Natural killer cell (primary cell): ENCODE data around the gene STPG1. TPM values are rescaled to one million over a fixed set of nuclear protein-coding genes. Genes with fewer than 3 reads are reported as not detected.

ENCODE experiments used
- ATAC-seq, 3 donors: fragments of 150-1000 bp in 2 of 3; fragments of 200-7000 bp in 1 of 3; cut with Tn5 transposase; 1 replicate in 1 of 3; 2 replicates in 2 of 3; pipeline ENCODE4 v1.10.0; 2021; ENCODE audit warnings: mild to moderate bottlenecking in 2 of 3, moderate library complexity in 2 of 3
- DNase-seq, 2 donors: peaks; one replicate each; pipeline versions ENCODE4 v3.0.0 to v3.0.0-alpha.2; 2013 to 2021; ENCODE audit warnings: mixed read lengths in 1 of 2
- H3K27ac ChIP-seq: one replicate; pipeline ENCODE4 v1.5.1; 2013; ENCODE audit warnings: mild to moderate bottlenecking, low read length
- H3K27me3 ChIP-seq: one replicate; pipeline ENCODE4 v1.6.1; 2013; ENCODE audit warnings: low read length; ENCODE audit not compliant: control insufficient read depth, insufficient read depth
- H3K36me3 ChIP-seq: one replicate; pipeline ENCODE4 v1.6.1; 2013; ENCODE audit warnings: low read length; ENCODE audit not compliant: control insufficient read depth, insufficient read depth
- H3K4me1 ChIP-seq: one replicate; pipeline ENCODE4 v1.6.1; 2013; ENCODE audit warnings: low read length; ENCODE audit not compliant: control insufficient read depth, insufficient read depth
- H3K4me3 ChIP-seq: one replicate; pipeline ENCODE4 v1.5.1; 2013; ENCODE audit warnings: low read length
- H3K9me3 ChIP-seq: one replicate; pipeline ENCODE4 v1.6.1; 2013; ENCODE audit warnings: low read length; ENCODE audit not compliant: control insufficient read depth, insufficient read depth
- H3K27ac Mint-ChIP-seq, 2 donors: one replicate each; pipeline ENCODE4 v1.8.0; 2022; ENCODE audit warnings: mild to moderate bottlenecking in 2 of 2, mixed read lengths in 2 of 2, moderate library complexity in 1 of 2
- H3K27me3 Mint-ChIP-seq, 2 donors: one replicate each; pipeline ENCODE4 v1.8.0; 2022; ENCODE audit warnings: low read depth in 2 of 2, mixed read lengths in 2 of 2
- H3K36me3 Mint-ChIP-seq: one replicate; pipeline ENCODE4 v1.8.0; 2022; ENCODE audit warnings: mixed read lengths
- H3K4me1 Mint-ChIP-seq, 2 donors: one replicate each; pipeline ENCODE4 v1.8.0; 2022; ENCODE audit warnings: mixed read lengths in 2 of 2
- H3K4me3 Mint-ChIP-seq: one replicate; pipeline ENCODE4 v1.8.0; 2022; ENCODE audit warnings: mild to moderate bottlenecking, moderate library complexity, mixed read lengths
- H3K9me3 Mint-ChIP-seq, 2 donors: one replicate each; pipeline ENCODE4 v1.8.0; 2022; ENCODE audit warnings: mixed read lengths in 2 of 2
- CTCF ChIP-seq: fragments of 200-600 bp; IDR thresholded peaks from one replicate; pipeline ENCODE4 v1.8.0; 2022; ENCODE audit warnings: antibody characterized with exemption
- WGBS: methylation state at CpG from one replicate; pipeline ENCODE4 v1.1.7; 2013; ENCODE audit warnings: missing lambda C conversion rate; ENCODE audit not compliant: insufficient coverage; 5-methylcytosine and 5-hydroxymethylcytosine counted together
- intact Hi-C: fragments of 100-400 bp; cut with micrococcal nuclease; formaldehyde crosslinking; loops from one replicate; pipeline ENCODE4 v1.14.2; 2022
- total RNA-seq, 4 donors: library from RNA; stranded (reverse); fragments of 120-200 nt in 1 of 4; gene quantifications; one replicate each; pipeline versions ENCODE4 v1.2.3 to v1.2.4, GENCODE V29; 2013 to 2022

The STPG1 gene
- total RNA-seq, 3 donors from 2014 or later (not counting 1 experiment from before 2014, with no cell fraction given), result 0.87 to 1.7 (median 1.1) TPM

DNA sequence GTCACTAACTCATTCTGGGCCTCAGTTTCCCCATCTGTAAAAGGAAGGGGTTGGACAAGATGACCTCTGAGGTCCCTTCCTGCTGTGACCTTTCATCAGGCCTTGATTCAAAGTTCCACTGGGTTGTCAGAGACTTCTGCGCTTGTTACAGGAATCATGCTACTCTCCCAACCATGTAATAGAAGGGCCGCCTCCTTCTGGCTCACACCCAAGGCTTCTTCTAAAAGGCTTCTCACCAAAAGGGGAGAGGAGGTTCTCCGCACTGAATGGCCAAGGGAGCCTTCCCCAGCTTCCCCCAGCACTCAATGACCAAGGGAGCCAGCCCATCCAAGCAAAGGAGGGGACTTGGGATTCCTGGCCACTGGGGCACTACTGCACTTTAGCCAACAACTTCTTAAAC is 51.8 kb downstream of the STPG1 start:
- DNase-seq, result no peak
- Histone ChIP-seq H3K4me1 (no peaks in the 10 kb centered on the region), H3K4me3 (no peak overlapping the region), H3K9me3 (no peaks in the 10 kb centered on the region), H3K36me3 (no peaks in the 10 kb centered on the region), H3K27ac (no peak overlapping the region), H3K27me3 (no peaks in the 10 kb centered on the region)
- H3K4me1 Mint-ChIP-seq, result no peaks in the 10 kb centered on the region
- no peak for TF ChIP-seq CTCF
- no peak for ATAC-seq
- whole genome bisulfite sequencing, result 100% methylated on average over 2 of the region's 3 CpGs
- H3K9me3 Mint-ChIP-seq, result no peaks in the 10 kb centered on the region
- H3K36me3 Mint-ChIP-seq, result no peaks in the 10 kb centered on the region
- no peak overlapping the region for H3K4me3 Mint-ChIP-seq
- no peaks in the 10 kb centered on the region for H3K27me3 Mint-ChIP-seq
- no peak overlapping the region for H3K27ac Mint-ChIP-seq
- intact Hi-C loops, result no loop called here

GRCh38 chr1:24360681-24361080 is 52.9 kb downstream of the STPG1 start:
- DNase-seq (no peak), ATAC-seq (no peak)
- no peaks in the 10 kb centered on the region for H3K9me3 ChIP-seq
- H3K27me3 Mint-ChIP-seq, result no peaks in the 10 kb centered on the region
- H3K27me3 ChIP-seq, result no peaks in the 10 kb centered on the region
- H3K27ac Mint-ChIP-seq, result no peak overlapping the region
- H3K36me3 ChIP-seq, result no peaks in the 10 kb centered on the region
- H3K4me3 ChIP-seq, result no peak overlapping the region
- no peaks in the 10 kb centered on the region for H3K9me3 Mint-ChIP-seq
- no peaks in the 10 kb centered on the region for H3K4me1 Mint-ChIP-seq
- 97% methylated on average over 10 of the region's 10 CpGs for WGBS
- no peak overlapping the region for H3K4me3 Mint-ChIP-seq
- no peak overlapping the region for H3K27ac ChIP-seq
- no peaks in the 10 kb centered on the region for H3K36me3 Mint-ChIP-seq
- intact Hi-C loops, result no loop called here
- H3K4me1 ChIP-seq, result no peaks in the 10 kb centered on the region
- TF ChIP-seq CTCF, result no peak

DNA sequence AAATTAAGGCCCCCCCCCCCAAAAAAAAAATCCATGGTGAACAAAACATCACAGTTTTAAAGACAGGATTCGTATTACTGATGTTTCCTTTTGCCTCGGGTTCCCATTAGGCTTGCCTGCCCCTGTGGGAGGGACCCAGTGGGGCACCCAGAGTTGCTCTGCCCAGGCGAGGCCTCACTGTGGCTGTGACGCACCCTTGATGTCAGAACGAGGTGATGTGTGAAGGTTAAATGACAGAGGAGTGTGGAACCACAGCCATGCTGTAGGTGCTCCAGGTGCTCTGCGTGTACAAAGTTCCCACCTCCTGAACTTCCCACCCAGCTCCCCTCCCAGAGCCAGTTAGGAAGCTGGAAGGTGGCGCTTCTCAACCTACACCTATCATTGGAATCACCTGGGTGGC is 56.5 kb downstream of the STPG1 start:
- Mint-ChIP-seq H3K9me3 (no peaks in the 10 kb centered on the region), H3K36me3 (no peaks in the 10 kb centered on the region), H3K4me1 (no peaks in the 10 kb centered on the region), H3K27me3 (no peaks in the 10 kb centered on the region), H3K4me3 (no peak overlapping the region), H3K27ac (no peak overlapping the region)
- no peak for TF ChIP-seq CTCF
- Histone ChIP-seq H3K9me3 (no peaks in the 10 kb centered on the region), H3K27ac (no peak overlapping the region), H3K4me1 (no peaks in the 10 kb centered on the region), H3K36me3 (no peaks in the 10 kb centered on the region), H3K4me3 (no peak overlapping the region), H3K27me3 (no peaks in the 10 kb centered on the region)
- ATAC-seq, result no peak
- WGBS, result 93% methylated on average over 6 of the region's 7 CpGs
- DNase-seq, result no peak
- intact Hi-C loops, result no loop called here

DNA sequence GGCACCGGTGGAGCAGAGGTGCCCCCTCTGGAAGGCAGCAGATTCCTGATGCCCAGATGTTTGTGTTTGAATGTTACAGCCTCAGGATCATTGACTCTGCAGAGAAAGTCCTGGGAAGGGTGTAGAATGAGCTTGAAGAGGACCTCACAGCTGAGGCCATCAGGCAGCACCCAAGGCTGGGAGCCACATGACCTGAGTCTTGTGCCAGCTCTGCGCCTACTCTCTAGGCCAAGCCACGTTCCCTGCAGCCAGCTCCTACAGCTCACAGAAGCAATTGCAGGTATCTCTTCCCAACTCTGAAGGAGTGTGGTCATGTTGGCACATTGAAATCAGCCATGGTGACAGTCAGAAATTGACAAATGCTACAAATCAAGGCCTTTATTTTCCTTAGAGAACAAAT is 58.1 kb downstream of the STPG1 start:
- DNase-seq (no peak), ATAC-seq (no peak)
- Histone ChIP-seq H3K4me3 (no peak overlapping the region), H3K9me3 (no peaks in the 10 kb centered on the region), H3K4me1 (no peaks in the 10 kb centered on the region), H3K27me3 (no peaks in the 10 kb centered on the region), H3K36me3 (no peaks in the 10 kb centered on the region), H3K27ac (no peak overlapping the region)
- H3K9me3 Mint-ChIP-seq, result no peaks in the 10 kb centered on the region
- intact Hi-C loops, result no loop called here
- no peak for TF ChIP-seq CTCF
- H3K27me3 Mint-ChIP-seq, result no peaks in the 10 kb centered on the region
- H3K4me3 Mint-ChIP-seq, result no peak overlapping the region
- H3K36me3 Mint-ChIP-seq, result no peaks in the 10 kb centered on the region
- no peaks in the 10 kb centered on the region for H3K4me1 Mint-ChIP-seq
- WGBS, result 82% methylated on average over 3 of the region's 3 CpGs
- H3K27ac Mint-ChIP-seq, result no peak overlapping the region
